SH-SY5Y (cell line): ENCODE measurements around the gene SLC39A8.

Experiments used
- GATA2 ChIP-seq: IDR thresholded peaks from 2 replicates; pipeline ENCODE4 v1.6.1; 2011; ENCODE audit warnings: mild to moderate bottlenecking, low read depth, low read length
- GATA3 ChIP-seq: IDR thresholded peaks from 2 replicates; pipeline ENCODE4 v1.6.1; 2011; ENCODE audit warnings: low read depth, mild to moderate bottlenecking, low read length, moderate library complexity

GRCh38 chr4:102246416-102246815 lies 98.9 kb downstream of the SLC39A8 start:
- TF ChIP-seq GATA2 (no peak), GATA3 (no peak)
